Tibial artery (tissue), 4 donors: ENCODE measurements around the gene SNRK.

Experiments used
- DNase-seq, 2 donors: peaks; one replicate each; pipeline ENCODE4 v3.0.0-alpha.2; 2019
- H3K27ac ChIP-seq, 2 donors: fragments of 200-600 bp; sonication (generic) in 1 of 2; 1 replicate in 1 of 2; 2 replicates in 1 of 2; pipeline ENCODE4 v1.5.1; 2018 to 2019; ENCODE audit warnings: mild to moderate bottlenecking in 1 of 2
- H3K27me3 ChIP-seq, 2 donors: fragments of 200-600 bp; sonication (generic) in 1 of 2; one replicate each; pipeline versions ENCODE4 v1.5.1 to v1.6.0; 2016 to 2019
- H3K36me3 ChIP-seq, 3 donors: fragments of 200-600 bp; sonication (generic) in 2 of 3; one replicate each; pipeline ENCODE4 v1.5.1; 2016 to 2019; ENCODE audit warnings: mild to moderate bottlenecking in 2 of 3
- H3K4me1 ChIP-seq, 4 donors: fragments of 200-600 bp; sonication (generic) in 2 of 4; 1 replicate in 3 of 4; 2 replicates in 1 of 4; pipeline ENCODE4 v1.5.1; 2016 to 2019
- H3K4me3 ChIP-seq, 2 donors: fragments of 200-600 bp; sonication (generic) in 1 of 2; 1 replicate in 1 of 2; 2 replicates in 1 of 2; pipeline ENCODE4 v1.5.1; 2018 to 2019; ENCODE audit warnings: mild to moderate bottlenecking in 2 of 2
- H3K9me3 ChIP-seq, 3 donors: fragments of 200-600 bp; sonication (generic) in 1 of 3; one replicate each; pipeline ENCODE4 v1.5.1; 2016 to 2019
- CTCF ChIP-seq, 2 experiments: fragments of 200-600 bp in 1 of 2; fragments of 450-650 bp in 1 of 2; IDR thresholded peaks; one replicate each; pipeline ENCODE4 v1.5.1; 2017 to 2019; ENCODE audit warnings: antibody characterized with exemption in 2 of 2, mild to moderate bottlenecking in 1 of 2, moderate library complexity in 1 of 2
- intact Hi-C: fragments of 100-400 bp; cut with DNase I; formaldehyde crosslinking; loops from one replicate; pipeline ENCODE4 v1.15.0; 2023; ENCODE audit warnings: low total_unique reads

The SNRK gene

DNA sequence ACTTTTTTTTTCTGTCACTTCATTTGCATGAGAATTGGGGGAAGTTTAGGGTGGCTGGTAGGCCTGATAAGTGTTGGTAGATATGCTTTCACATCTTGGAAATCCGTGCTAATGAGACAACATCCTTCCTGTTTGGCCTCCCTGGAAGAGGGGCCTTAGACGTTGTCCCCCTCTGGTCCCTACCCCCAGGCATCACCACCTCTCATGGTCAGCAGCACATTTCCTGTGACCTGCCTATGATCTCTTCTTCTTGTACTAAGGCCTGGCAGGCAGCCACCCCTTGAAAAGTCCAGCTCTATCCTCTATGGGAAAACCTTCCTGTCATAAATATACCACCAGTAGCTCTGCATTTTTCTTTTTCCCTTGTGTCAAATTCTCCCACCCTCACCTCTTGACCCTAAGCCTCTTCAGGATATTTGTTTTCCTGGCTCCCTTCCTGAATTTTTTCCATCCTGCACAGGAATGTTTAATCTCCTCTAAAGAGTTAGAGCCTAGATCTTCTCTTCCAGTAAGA is 107.8 kb downstream of the SNRK start:
- H3K4me3 ChIP-seq, result no peak overlapping the region
- peak overlapping the region in 1 of 2 donors; percentile 15 for H3K27ac ChIP-seq
- intact Hi-C loops, result no loop called here
- no peaks in the 10 kb centered on the region for H3K36me3 ChIP-seq
- DNase-seq, result peak in 1 of 2 donors; percentile 48
- TF ChIP-seq CTCF (IDR thresholded peaks at IDR 0.05), result no peak
- H3K27me3 ChIP-seq, result no peaks in the 10 kb centered on the region
- H3K4me1 ChIP-seq, result peaks cover 0 to 33% (median 7%) of the 10 kb centered on the region in 4 donors
- no peaks in the 10 kb centered on the region for H3K9me3 ChIP-seq

- Histone ChIP-seq H3K4me1 (peaks cover 0 to 19% (median 4%) of the 10 kb centered on the region in 4 donors), H3K9me3 (no peaks in the 10 kb centered on the region), H3K27ac (no peak overlapping the region), H3K4me3 (no peak overlapping the region), H3K27me3 (no peaks in the 10 kb centered on the region), H3K36me3 (no peaks in the 10 kb centered on the region)
- DNase-seq, result no peak
- TF ChIP-seq CTCF (IDR thresholded peaks at IDR 0.05), result no peak
- intact Hi-C loops, result no loop called here
Measured at GRCh38 chr3:43399034-43399433, 112.7 kb downstream of the SNRK start.

- intact Hi-C loops, result no loop called here
- Histone ChIP-seq H3K36me3 (no peaks in the 10 kb centered on the region), H3K27me3 (no peaks in the 10 kb centered on the region), H3K4me3 (no peak overlapping the region), H3K9me3 (no peaks in the 10 kb centered on the region), H3K27ac (no peak overlapping the region), H3K4me1 (peaks cover 0 to 9% (median 0%) of the 10 kb centered on the region in 4 donors)
- TF ChIP-seq CTCF (IDR thresholded peaks at IDR 0.05), result no peak
- no peak for DNase-seq
Measured at GRCh38 chr3:43400167-43400566, 113.8 kb downstream of the SNRK start.
